Stimulated activated CD8-positive, alpha-beta memory T cell treated with anti-CD3 and anti-CD28 coated beads, Interleukin-2, amount 100 ng/mL, for 1 hour (primary cell): ENCODE measurements around the gene TARBP2.
A peak's percentile ranks its signal among the peaks of the same experiment; 100 is the strongest.
"Not testable (repeated sequence)": the region's sequence is repeated elsewhere in the genome, so short reads cannot be mapped to it uniquely, and the experiment has no call there.

ENCODE experiments used
- DNase-seq, 2 donors: peaks; one replicate each; pipeline ENCODE4 v3.0.0-alpha.2; 2020; ENCODE audit warnings: low read depth in 2 of 2

Gene TARBP2

GRCh38 chr12:53474819-53475218, 26.3 kb upstream of the TARBP2 start:
- no peak for DNase-seq

- DNase-seq: no peak
These were observed 24.3 kb upstream of the TARBP2 start for GRCh38 chr12:53476769-53477209.

- no peak for DNase-seq
These were observed 22.2 kb upstream of the TARBP2 start for GRCh38 chr12:53478865-53479264.

- DNase-seq: no peak
These were observed 21.8 kb upstream of the TARBP2 start for GRCh38 chr12:53479331-53479730.

GRCh38 chr12:53480491-53481442, 20.3 kb upstream of the TARBP2 start:
- DNase-seq: no peak

- not testable (repeated sequence) for DNase-seq
These were observed 19.6 kb upstream of the TARBP2 start for GRCh38 chr12:53481458-53481857.

- no peak for DNase-seq
These were observed 19.0 kb upstream of the TARBP2 start for GRCh38 chr12:53481939-53482586.

- no peak for DNase-seq
These were observed 18.4 kb upstream of the TARBP2 start for GRCh38 chr12:53482626-53483168.

GRCh38 chr12:53483225-53483978, 17.7 kb upstream of the TARBP2 start:
- DNase-seq: no peak

- no peak for DNase-seq
These were observed 17.1 kb upstream of the TARBP2 start for GRCh38 chr12:53483979-53484377.

GRCh38 chr12:53484686-53485575, 16.2 kb upstream of the TARBP2 start:
- DNase-seq: no peak

- DNase-seq: no peak
These were observed 14.9 kb upstream of the TARBP2 start for GRCh38 chr12:53485955-53486735.

- no peak for DNase-seq
These were observed 14.2 kb upstream of the TARBP2 start for GRCh38 chr12:53486736-53487487.

GRCh38 chr12:53489242-53489864, 11.7 kb upstream of the TARBP2 start:
- DNase-seq: no peak

GRCh38 chr12:53492188-53492587, 8.9 kb upstream of the TARBP2 start:
- no peak for DNase-seq

- DNase-seq: peak; percentile 71 to 75
These were observed 8.1 kb upstream of the TARBP2 start for GRCh38 chr12:53492830-53493609.

GRCh38 chr12:53493610-53494391, 7.3 kb upstream of the TARBP2 start:
- no peak for DNase-seq
